ENCODE results near the gene FGFBP1. TPM values are rescaled to one million over a fixed set of nuclear protein-coding genes. Genes with fewer than 3 reads are reported as not detected.

FGFBP1 gene
- total RNA-seq, 1 experiment from 2014 or later = 133 TPM

- Histone ChIP-seq H3K4me2 (ENCODE audit: low read length) (no peak overlapping the region), H3K4me1 (ENCODE audit: insufficient read depth, low read length) (peaks cover 40% of the 10 kb centered on the region), H2AFZ (ENCODE audit: low read length) (no peak overlapping the region), H3K9ac (ENCODE audit: low read length) (no peak overlapping the region), H3K9me3 (ENCODE audit: low read length) (no peaks in the 10 kb centered on the region), H3K79me2 (ENCODE audit: low read length) (no peaks in the 10 kb centered on the region), H3F3A (ENCODE audit: low read length, unreplicated experiment) (no peaks in the 10 kb centered on the region), H3K4me3 (ENCODE audit: low read length) (no peak overlapping the region), H3K36me3 (ENCODE audit: low read depth, low read length) (no peaks in the 10 kb centered on the region), H4K20me1 (ENCODE audit: low read length) (no peaks in the 10 kb centered on the region), H3K27me3 (ENCODE audit: low read length) (no peaks in the 10 kb centered on the region), H3K27ac (ENCODE audit: low read length) (peak overlapping the region; percentile 32), H3K9me2 (replicated peaks; ENCODE audit: low read length) (no peaks in the 10 kb centered on the region)
- no TSS peak for BruUV-seq (replicated peaks)
- CTCF ChIA-PET = no interaction called here
- ATAC-seq = no peak
- POLR2A ChIA-PET (ENCODE audit: unreplicated experiment) = no interaction called here
- DNase-seq = no peak
- TF ChIP-seq CTCF (conservative IDR thresholded peaks at IDR 0.05; ENCODE audit: low read depth, low read length) (no peak), EZH2 (IDR thresholded peaks at IDR 0.05; ENCODE audit: low read length, unreplicated experiment) (no peak), EZH2phosphoT487 (IDR thresholded peaks at IDR 0.05; ENCODE audit: borderline replicate concordance, low read length) (no peak)
- intact Hi-C loops (cut with micrococcal nuclease) = no loop called here
Measured at GRCh38 chr4:15902746-15903145, 35.8 kb downstream of the FGFBP1 start.

- Histone ChIP-seq H3F3A (ENCODE audit: low read length, unreplicated experiment) (no peaks in the 10 kb centered on the region), H3K36me3 (ENCODE audit: low read depth, low read length) (no peaks in the 10 kb centered on the region), H2AFZ (ENCODE audit: low read length) (no peak overlapping the region), H3K9ac (ENCODE audit: low read length) (no peak overlapping the region), H3K9me3 (ENCODE audit: low read length) (no peaks in the 10 kb centered on the region), H3K4me3 (ENCODE audit: low read length) (no peak overlapping the region), H3K4me1 (ENCODE audit: insufficient read depth, low read length) (peaks cover 44% of the 10 kb centered on the region), H3K27me3 (ENCODE audit: low read length) (no peaks in the 10 kb centered on the region), H3K9me2 (replicated peaks; ENCODE audit: low read length) (no peaks in the 10 kb centered on the region), H4K20me1 (ENCODE audit: low read length) (no peaks in the 10 kb centered on the region), H3K79me2 (ENCODE audit: low read length) (no peaks in the 10 kb centered on the region), H3K27ac (ENCODE audit: low read length) (peak overlapping the region; percentile 32), H3K4me2 (ENCODE audit: low read length) (no peak overlapping the region)
- CTCF ChIA-PET = no interaction called here
- intact Hi-C loops (cut with micrococcal nuclease) = no loop called here
- ATAC-seq (no peak), DNase-seq (no peak)
- no TSS peak for BruUV-seq (replicated peaks)
- POLR2A ChIA-PET (ENCODE audit: unreplicated experiment) = no interaction called here
- TF ChIP-seq CTCF (conservative IDR thresholded peaks at IDR 0.05; ENCODE audit: low read depth, low read length) (no peak), EZH2 (IDR thresholded peaks at IDR 0.05; ENCODE audit: low read length, unreplicated experiment) (no peak), EZH2phosphoT487 (IDR thresholded peaks at IDR 0.05; ENCODE audit: borderline replicate concordance, low read length) (no peak)
Measured at GRCh38 chr4:15901998-15902397, 36.5 kb downstream of the FGFBP1 start.

- Histone ChIP-seq H3K9me3 (ENCODE audit: low read length) (no peaks in the 10 kb centered on the region), H3K4me3 (ENCODE audit: low read length) (no peak overlapping the region), H3K27me3 (ENCODE audit: low read length) (no peaks in the 10 kb centered on the region), H3K36me3 (ENCODE audit: low read depth, low read length) (no peaks in the 10 kb centered on the region), H3K4me2 (ENCODE audit: low read length) (no peak overlapping the region), H3K9ac (ENCODE audit: low read length) (no peak overlapping the region), H2AFZ (ENCODE audit: low read length) (no peak overlapping the region), H3K4me1 (ENCODE audit: insufficient read depth, low read length) (peaks cover 40% of the 10 kb centered on the region), H3F3A (ENCODE audit: low read length, unreplicated experiment) (no peaks in the 10 kb centered on the region), H3K79me2 (ENCODE audit: low read length) (no peaks in the 10 kb centered on the region), H3K9me2 (replicated peaks; ENCODE audit: low read length) (no peaks in the 10 kb centered on the region), H3K27ac (ENCODE audit: low read length) (no peak overlapping the region), H4K20me1 (ENCODE audit: low read length) (no peaks in the 10 kb centered on the region)
- TF ChIP-seq EZH2 (IDR thresholded peaks at IDR 0.05; ENCODE audit: low read length, unreplicated experiment) (no peak), EZH2phosphoT487 (IDR thresholded peaks at IDR 0.05; ENCODE audit: borderline replicate concordance, low read length) (no peak), CTCF (conservative IDR thresholded peaks at IDR 0.05; ENCODE audit: low read depth, low read length) (no peak)
- ChIA-PET POLR2A (ENCODE audit: unreplicated experiment) (no interaction called here), CTCF (no interaction called here)
- DNase-seq (no peak), ATAC-seq (no peak)
- BruUV-seq (replicated peaks) = no TSS peak
- intact Hi-C loops (cut with micrococcal nuclease) = no loop called here
Measured at GRCh38 chr4:15901007-15901406, 37.5 kb downstream of the FGFBP1 start.
